Measurements from ENCODE around the gene PRKCA. TPM values are rescaled to one million over a fixed set of nuclear protein-coding genes. Genes with fewer than 3 reads are reported as not detected.

The PRKCA gene
- total RNA-seq, 3 donors from 2014 or later, result 5.1 to 10.5 (median 6.6) TPM

GRCh38 chr17:66555605-66556004 is 253.2 kb downstream of the PRKCA start:
- Histone ChIP-seq H3K36me3 (no peaks in the 10 kb centered on the region), H3K4me3 (no peak overlapping the region), H3K9me3 (peaks cover 0 to 3% of the 10 kb centered on the region in 2 donors), H3K27ac (no peak overlapping the region), H3K4me1 (no peaks in the 10 kb centered on the region), H3K27me3 (no peaks in the 10 kb centered on the region)
- TF ChIP-seq POLR2AphosphoS5 (IDR thresholded peaks at IDR 0.05) (no peak), POLR2A (IDR thresholded peaks at IDR 0.05) (no peak), CTCF (IDR thresholded peaks at IDR 0.05) (no peak)
- no peak for DNase-seq (ENCODE audit: low spot score in 2 of 2)
- intact Hi-C loops (cut with DNase I; ENCODE audit: low total_unique reads), result no loop called here

- intact Hi-C loops (cut with DNase I; ENCODE audit: low total_unique reads), result no loop called here
- H3K4me3 ChIP-seq, result no peak overlapping the region
Observed at GRCh38 chr17:66557200-66557599, 254.8 kb downstream of the PRKCA start.

GRCh38 chr17:66557886-66558285 is 255.5 kb downstream of the PRKCA start:
- Histone ChIP-seq H3K9me3 (peaks cover 0 to 5% of the 10 kb centered on the region in 2 donors), H3K4me1 (no peaks in the 10 kb centered on the region), H3K36me3 (no peaks in the 10 kb centered on the region), H3K27ac (no peak overlapping the region), H3K27me3 (no peaks in the 10 kb centered on the region), H3K4me3 (no peak overlapping the region)
- no peak for TF ChIP-seq POLR2AphosphoS5 (IDR thresholded peaks at IDR 0.05)
- TF ChIP-seq POLR2A (IDR thresholded peaks at IDR 0.05), result no peak
- no peak for TF ChIP-seq CTCF (IDR thresholded peaks at IDR 0.05)
- no peak for DNase-seq (ENCODE audit: low spot score in 2 of 2)
- intact Hi-C loops (cut with DNase I; ENCODE audit: low total_unique reads), result no loop called here

More at GRCh38 chr17:66557200-66557599, 254.8 kb downstream of the PRKCA start:
- Histone ChIP-seq H3K27ac (no peak overlapping the region), H3K36me3 (no peaks in the 10 kb centered on the region), H3K9me3 (peaks cover 0 to 5% of the 10 kb centered on the region in 2 donors), H3K27me3 (no peaks in the 10 kb centered on the region), H3K4me1 (no peaks in the 10 kb centered on the region)
- TF ChIP-seq CTCF (IDR thresholded peaks at IDR 0.05), result no peak
- TF ChIP-seq POLR2A (IDR thresholded peaks at IDR 0.05), result no peak
- no peak for TF ChIP-seq POLR2AphosphoS5 (IDR thresholded peaks at IDR 0.05)
- no peak for DNase-seq (ENCODE audit: low spot score in 2 of 2)

- H3K27ac ChIP-seq, result no peak overlapping the region
- no peaks in the 10 kb centered on the region for H3K4me1 ChIP-seq
- intact Hi-C loops (cut with DNase I; ENCODE audit: low total_unique reads), result no loop called here
- no peaks in the 10 kb centered on the region for H3K27me3 ChIP-seq
- H3K9me3 ChIP-seq, result peaks cover 0 to 5% of the 10 kb centered on the region in 2 donors
- H3K36me3 ChIP-seq, result no peaks in the 10 kb centered on the region
- no peak overlapping the region for H3K4me3 ChIP-seq
- no peak for DNase-seq (ENCODE audit: low spot score in 2 of 2)
- TF ChIP-seq POLR2A (IDR thresholded peaks at IDR 0.05) (no peak), POLR2AphosphoS5 (IDR thresholded peaks at IDR 0.05) (no peak), CTCF (IDR thresholded peaks at IDR 0.05) (no peak)
Observed at GRCh38 chr17:66560691-66561090, 258.3 kb downstream of the PRKCA start.

GRCh38 chr17:66562119-66562518 is 259.7 kb downstream of the PRKCA start:
- no peak overlapping the region for H3K4me3 ChIP-seq
- H3K36me3 ChIP-seq, result no peaks in the 10 kb centered on the region
- H3K9me3 ChIP-seq, result peaks cover 0 to 5% of the 10 kb centered on the region in 2 donors
- no peak for DNase-seq (ENCODE audit: low spot score in 2 of 2)
- intact Hi-C loops (cut with DNase I; ENCODE audit: low total_unique reads), result no loop called here
- TF ChIP-seq POLR2A (IDR thresholded peaks at IDR 0.05) (no peak), CTCF (IDR thresholded peaks at IDR 0.05) (no peak), POLR2AphosphoS5 (IDR thresholded peaks at IDR 0.05) (no peak)
- H3K4me1 ChIP-seq, result no peaks in the 10 kb centered on the region
- H3K27ac ChIP-seq, result no peak overlapping the region
- no peaks in the 10 kb centered on the region for H3K27me3 ChIP-seq
